Adrenal gland (tissue), 12 donors: Measurements from ENCODE around the gene TEKT5. TPM values are rescaled to one million over a fixed set of nuclear protein-coding genes. Genes with fewer than 3 reads are reported as not detected.

Experiments used
- DNase-seq, 7 donors: peaks; one replicate each; pipeline ENCODE4 v3.0.0-alpha.2; 2019 to 2020
- H3K27ac ChIP-seq, 5 donors: fragments of 200-600 bp; sonication (generic) in 4 of 5; 1 replicate in 3 of 5; 2 replicates in 2 of 5; pipeline versions ENCODE4 v1.5.1 to v1.8.0; 2016 to 2020; ENCODE audit warnings: mild to moderate bottlenecking in 1 of 5
- H3K27me3 ChIP-seq: fragments of 200-600 bp; 2 replicates; pipeline ENCODE4 v1.8.0; 2021
- H3K36me3 ChIP-seq, 2 donors: fragments of 200-600 bp; replicated peaks in 1 of 2; 1 replicate in 1 of 2; 2 replicates in 1 of 2; pipeline versions ENCODE4 v1.5.1 to v1.8.0; 2018 to 2022
- H3K4me1 ChIP-seq, 2 donors: fragments of 200-600 bp; replicated peaks in 1 of 2; 1 replicate in 1 of 2; 2 replicates in 1 of 2; pipeline versions ENCODE4 v1.5.1 to v1.8.0; 2018 to 2021
- H3K4me3 ChIP-seq, 4 donors: fragments of 200-600 bp; sonication (generic) in 3 of 4; one replicate each; pipeline ENCODE4 v1.5.1; 2016 to 2018
- H3K9me3 ChIP-seq, 3 donors: fragments of 200-600 bp; sonication (generic) in 1 of 3; replicated peaks in 1 of 3; 1 replicate in 2 of 3; 2 replicates in 1 of 3; pipeline versions ENCODE4 v1.5.1 to v1.8.0; 2016 to 2021
- POLR2A ChIP-seq, 2 donors: fragments of 450-650 bp; IDR thresholded peaks; one replicate each; pipeline ENCODE4 v1.6.1; 2017; ENCODE audit warnings: antibody characterized with exemption in 2 of 2, mild to moderate bottlenecking in 2 of 2, moderate library complexity in 1 of 2
- WGBS, 4 donors: extraction: QIAGEN DNeasy Blood & Tissue Kit in 2 of 4; methylation state at CpG; one replicate each; pipeline versions ENCODE4 v1.1.5 to v1.1.7; 2013 to 2017; 5-methylcytosine and 5-hydroxymethylcytosine counted together
- intact Hi-C, 2 donors: fragments of 100-400 bp; cut with DNase I; formaldehyde crosslinking; loops; one replicate each; pipeline versions ENCODE4 v1.14.1 to v1.15.0; 2022 to 2023
- polyA plus RNA-seq, 3 donors: library from polyadenylated mRNA; stranded (reverse); fragments of 200-250 nt in 2 of 3; fragments of 350-450 nt in 1 of 3; fragmentation: Illumina TruSeq in 1 of 3; extraction: RNeasy Lipid Tissue Mini Kit (QIAGEN cat#74804) in 1 of 3; gene quantifications; one replicate each; pipeline ENCODE4 v1.2.3, GENCODE V29; 2013 to 2014
- total RNA-seq, 9 donors: library from RNA; depleted of rRNA in 4 of 9; stranded (reverse); fragments of >200 nt in 4 of 9; fragments of 120-200 nt in 1 of 9; fragmentation: NEBNext Ultra II Directional in 1 of 9; extraction: Animal tissue kit (Norgen Biotek cat#: 25700) in 1 of 9; gene quantifications; one replicate each; pipeline versions ENCODE4 v1.1.0 to v1.2.4, GENCODE V29; 2013 to 2023
- TF ChIP-seq, protein P1 (sequence below), 6 experiments: fragments of 450-650 bp in 4 of 6; fragments of 200-600 bp in 2 of 6; sonication (generic) in 1 of 6; IDR thresholded peaks; 1 replicate in 5 of 6; 2 replicates in 1 of 6; pipeline versions ENCODE4 v1.5.1 to v1.8.0; 2016 to 2021; ENCODE audit warnings: antibody characterized with exemption in 6 of 6, mild to moderate bottlenecking in 2 of 6, moderate library complexity in 1 of 6
- donor health status: healthy with polysubstance abuse.
- donor health status: Bipolar disorder and iron deficiency.
- donor health status: DM: yes; HTN: yes; CAD: no.
- donor health status: DM: no; HTN: no; CAD: no.
- donor health status: DM: no; HTN: no; CAD: no.
- donor health status: DM: yes; HTN: yes; CAD: no.

The TEKT5 gene
- total and polyA plus RNA-seq, 12 donors = 0.34 to 0.88 (median 0.43) TPM; not detected in 8

DNA sequence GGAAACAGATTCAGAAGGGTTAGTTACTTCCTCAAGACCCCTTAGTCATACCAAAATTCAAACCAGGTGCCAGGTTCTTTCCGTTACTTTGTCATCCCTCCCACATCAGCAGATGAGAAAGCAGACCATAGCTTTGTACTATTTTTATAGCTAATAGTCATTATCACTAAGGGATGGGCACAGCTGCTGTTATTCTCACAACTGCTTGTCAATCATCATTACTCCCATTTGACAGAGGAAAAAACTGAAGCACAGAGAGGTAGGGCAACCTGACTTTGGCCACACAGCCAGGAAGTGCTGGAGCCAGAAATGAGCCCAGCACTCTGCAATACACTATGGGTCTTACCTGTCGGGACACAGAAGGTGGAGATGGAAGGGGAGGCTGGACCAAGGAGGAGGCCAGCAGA, 30.0 kb downstream of the TEKT5 start:
- DNase-seq = no peak
- peaks cover 3% of the 10 kb centered on the region for H3K27me3 ChIP-seq
- no peaks in the 10 kb centered on the region for H3K36me3 ChIP-seq
- intact Hi-C loops = no loop called here
- no peak for TF ChIP-seq POLR2A (IDR thresholded peaks at IDR 0.05)
- TF ChIP-seq, protein P1, sequence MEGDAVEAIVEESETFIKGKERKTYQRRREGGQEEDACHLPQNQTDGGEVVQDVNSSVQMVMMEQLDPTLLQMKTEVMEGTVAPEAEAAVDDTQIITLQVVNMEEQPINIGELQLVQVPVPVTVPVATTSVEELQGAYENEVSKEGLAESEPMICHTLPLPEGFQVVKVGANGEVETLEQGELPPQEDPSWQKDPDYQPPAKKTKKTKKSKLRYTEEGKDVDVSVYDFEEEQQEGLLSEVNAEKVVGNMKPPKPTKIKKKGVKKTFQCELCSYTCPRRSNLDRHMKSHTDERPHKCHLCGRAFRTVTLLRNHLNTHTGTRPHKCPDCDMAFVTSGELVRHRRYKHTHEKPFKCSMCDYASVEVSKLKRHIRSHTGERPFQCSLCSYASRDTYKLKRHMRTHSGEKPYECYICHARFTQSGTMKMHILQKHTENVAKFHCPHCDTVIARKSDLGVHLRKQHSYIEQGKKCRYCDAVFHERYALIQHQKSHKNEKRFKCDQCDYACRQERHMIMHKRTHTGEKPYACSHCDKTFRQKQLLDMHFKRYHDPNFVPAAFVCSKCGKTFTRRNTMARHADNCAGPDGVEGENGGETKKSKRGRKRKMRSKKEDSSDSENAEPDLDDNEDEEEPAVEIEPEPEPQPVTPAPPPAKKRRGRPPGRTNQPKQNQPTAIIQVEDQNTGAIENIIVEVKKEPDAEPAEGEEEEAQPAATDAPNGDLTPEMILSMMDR (IDR thresholded peaks at IDR 0.05) = no peak
- H3K9me3 ChIP-seq = no peaks in the 10 kb centered on the region
- no peaks in the 10 kb centered on the region for H3K4me1 ChIP-seq
- 70 to 91% (median 81%) methylated on average over 2 of the region's 2 CpGs for WGBS, 4 donors
- no peak overlapping the region for H3K4me3 ChIP-seq
- H3K27ac ChIP-seq = no peak overlapping the region

DNA sequence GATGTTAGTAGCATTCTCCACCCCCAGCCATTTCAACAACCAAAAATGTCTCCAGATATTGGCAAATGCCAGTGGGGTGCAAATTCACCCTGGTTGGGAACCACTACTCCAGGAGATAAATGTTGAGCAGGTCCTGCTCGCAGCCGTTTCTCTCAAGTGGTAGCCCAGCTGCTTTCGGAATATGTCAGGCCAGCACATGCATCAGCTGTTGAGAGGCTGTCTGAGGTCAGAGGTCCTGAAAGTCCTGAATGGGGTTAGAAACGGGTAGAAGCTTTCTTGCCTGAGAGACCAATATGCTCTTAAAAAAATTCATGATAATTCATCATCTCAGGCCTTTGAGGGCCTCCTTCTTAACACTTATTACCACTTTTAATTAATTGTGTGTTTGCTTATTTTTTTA, 31.0 kb downstream of the TEKT5 start:
- no peaks in the 10 kb centered on the region for H3K4me1 ChIP-seq
- peaks cover 3% of the 10 kb centered on the region for H3K27me3 ChIP-seq
- no peak for DNase-seq
- 50 to 72% (median 64%) methylated on average over 1 to 4 of the region's 4 CpGs for WGBS, 4 donors
- no peak for TF ChIP-seq POLR2A (IDR thresholded peaks at IDR 0.05)
- TF ChIP-seq, protein P1 (IDR thresholded peaks at IDR 0.05) = no peak
- H3K4me3 ChIP-seq = no peak overlapping the region
- intact Hi-C loops = no loop called here
- no peaks in the 10 kb centered on the region for H3K9me3 ChIP-seq
- no peak overlapping the region for H3K27ac ChIP-seq
- no peaks in the 10 kb centered on the region for H3K36me3 ChIP-seq

DNA sequence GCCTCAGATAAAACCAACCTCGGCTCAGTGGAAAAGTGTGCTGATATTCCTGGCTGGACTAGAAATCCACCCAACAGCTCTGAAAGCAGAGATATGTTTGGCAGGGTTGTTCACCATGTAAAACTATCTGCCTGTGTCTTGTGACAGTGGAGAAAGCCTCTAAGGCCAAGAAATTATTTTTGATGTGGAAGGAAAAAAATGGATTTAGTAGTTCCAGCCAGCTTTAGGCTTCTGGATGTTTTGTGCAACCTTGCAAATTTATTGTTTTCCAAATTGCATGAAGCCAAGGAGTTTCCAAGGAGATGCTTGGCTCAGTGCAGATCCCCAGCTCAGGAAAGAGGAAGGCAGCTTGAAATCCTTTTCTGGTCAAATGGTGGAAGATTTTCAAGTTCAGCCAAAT, 31.6 kb downstream of the TEKT5 start:
- TF ChIP-seq, protein P1 (IDR thresholded peaks at IDR 0.05) = no peak
- TF ChIP-seq POLR2A (IDR thresholded peaks at IDR 0.05) = no peak
- Histone ChIP-seq H3K36me3 (no peaks in the 10 kb centered on the region), H3K9me3 (no peaks in the 10 kb centered on the region), H3K27ac (no peak overlapping the region), H3K27me3 (peaks cover 3% of the 10 kb centered on the region), H3K4me1 (no peaks in the 10 kb centered on the region), H3K4me3 (no peak overlapping the region)
- intact Hi-C loops = no loop called here
- DNase-seq = no peak
- WGBS, 4 donors = 54 to 69% (median 63%) methylated on average over 1 of the region's 1 CpG

DNA sequence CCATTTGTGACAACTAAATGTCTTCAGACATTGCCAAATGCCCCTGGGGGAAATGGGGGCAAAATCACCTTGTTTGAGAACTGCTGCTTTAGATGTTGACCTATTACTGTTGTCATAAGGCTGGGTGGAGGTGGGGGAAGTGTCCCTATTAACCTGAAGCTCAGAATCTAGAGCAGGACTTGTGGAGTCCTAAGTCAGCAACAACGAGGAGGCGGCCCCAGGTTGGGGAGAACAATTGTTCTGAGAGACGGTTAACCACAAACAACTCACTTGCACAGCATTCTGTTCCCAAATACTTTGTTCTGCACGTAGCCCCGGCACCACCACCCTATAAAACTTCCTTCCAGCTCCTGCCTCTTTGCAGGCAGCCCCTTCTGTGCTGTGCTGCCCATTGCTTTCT, 32.5 kb downstream of the TEKT5 start:
- DNase-seq = no peak
- H3K36me3 ChIP-seq = no peaks in the 10 kb centered on the region
- 77 to 86% (median 80%) methylated on average over 5 of the region's 5 CpGs for WGBS, 4 donors
- intact Hi-C loops = no loop called here
- no peaks in the 10 kb centered on the region for H3K9me3 ChIP-seq
- peaks cover 3% of the 10 kb centered on the region for H3K27me3 ChIP-seq
- no peak overlapping the region for H3K27ac ChIP-seq
- H3K4me1 ChIP-seq = no peaks in the 10 kb centered on the region
- no peak overlapping the region for H3K4me3 ChIP-seq
- no peak for TF ChIP-seq POLR2A (IDR thresholded peaks at IDR 0.05)

DNA sequence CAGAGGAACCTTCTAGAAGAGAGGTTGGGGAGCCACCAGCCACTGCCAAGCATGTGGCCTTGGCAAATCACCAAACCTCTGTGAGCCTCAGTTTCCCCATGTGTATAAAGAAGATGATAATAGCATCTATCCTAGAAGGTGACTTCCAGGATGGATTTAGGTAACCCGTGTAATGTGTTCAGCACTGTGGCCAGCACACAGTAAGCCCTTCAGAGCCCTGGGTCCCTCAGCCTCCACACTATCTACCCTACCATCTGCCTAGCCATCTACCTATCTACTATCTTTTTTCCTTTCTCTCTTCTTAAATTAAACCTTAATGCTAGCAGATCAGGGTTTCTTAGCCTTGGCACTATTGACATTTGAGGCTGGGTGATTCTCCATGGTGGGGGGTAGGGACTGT, 33.0 kb downstream of the TEKT5 start:
- no peak for TF ChIP-seq POLR2A (IDR thresholded peaks at IDR 0.05)
- TF ChIP-seq, protein P1 (IDR thresholded peaks at IDR 0.05) = no peak
- H3K36me3 ChIP-seq = no peaks in the 10 kb centered on the region
- intact Hi-C loops = no loop called here

More for the DNA sequence above, 33.0 kb downstream of the TEKT5 start:
- H3K27me3 ChIP-seq = peaks cover 3% of the 10 kb centered on the region
- no peak for DNase-seq
- no peak overlapping the region for H3K27ac ChIP-seq
- H3K9me3 ChIP-seq = no peaks in the 10 kb centered on the region
- no peak overlapping the region for H3K4me3 ChIP-seq
- H3K4me1 ChIP-seq = no peaks in the 10 kb centered on the region
- WGBS, 4 donors = 46 to 78% (median 70%) methylated on average over 1 of the region's 1 CpG
